ENCODE data around the gene DPH3.

The DPH3 gene

GRCh38 chr3:16265455-16265786 is 678 bp upstream of the DPH3 start:
- no peak for TF ChIP-seq POLR2AphosphoS5 (IDR thresholded peaks at IDR 0.05; ENCODE audit: low read depth, low read length)
- no peak for TF ChIP-seq REST (IDR thresholded peaks at IDR 0.05; ENCODE audit: insufficient read depth in 1 of 2, low read depth in 2 of 2, low read length in 2 of 2)
- TF ChIP-seq FOXP2 (optimal IDR thresholded peaks at IDR 0.05; ENCODE audit: borderline replicate concordance, extremely low read depth, extremely low read length, insufficient read depth), result no peak
- no peak for TF ChIP-seq TAF1 (IDR thresholded peaks at IDR 0.05; ENCODE audit: borderline replicate concordance, insufficient read depth, low read length)
- no peak for TF ChIP-seq SIN3A (IDR thresholded peaks at IDR 0.05; ENCODE audit: borderline replicate concordance, insufficient read depth, low read length)

GRCh38 chr3:16264174-16264707 is 502 bp downstream of the DPH3 start:
- TF ChIP-seq FOXP2 (optimal IDR thresholded peaks at IDR 0.05; ENCODE audit: borderline replicate concordance, extremely low read depth, extremely low read length, insufficient read depth), result no peak
- no peak for TF ChIP-seq POLR2AphosphoS5 (IDR thresholded peaks at IDR 0.05; ENCODE audit: low read depth, low read length)
- TF ChIP-seq TAF1 (IDR thresholded peaks at IDR 0.05; ENCODE audit: borderline replicate concordance, insufficient read depth, low read length), result no peak
- no peak for TF ChIP-seq REST (IDR thresholded peaks at IDR 0.05; ENCODE audit: insufficient read depth in 1 of 2, low read depth in 2 of 2, low read length in 2 of 2)
- no peak for TF ChIP-seq SIN3A (IDR thresholded peaks at IDR 0.05; ENCODE audit: borderline replicate concordance, insufficient read depth, low read length)

- TF ChIP-seq FOXP2 (optimal IDR thresholded peaks at IDR 0.05; ENCODE audit: borderline replicate concordance, extremely low read depth, extremely low read length, insufficient read depth), result no peak
- TF ChIP-seq TAF1 (IDR thresholded peaks at IDR 0.05; ENCODE audit: borderline replicate concordance, insufficient read depth, low read length), result no peak
- no peak for TF ChIP-seq POLR2AphosphoS5 (IDR thresholded peaks at IDR 0.05; ENCODE audit: low read depth, low read length)
- no peak for TF ChIP-seq SIN3A (IDR thresholded peaks at IDR 0.05; ENCODE audit: borderline replicate concordance, insufficient read depth, low read length)
- TF ChIP-seq REST (IDR thresholded peaks at IDR 0.05; ENCODE audit: insufficient read depth in 1 of 2, low read depth in 2 of 2, low read length in 2 of 2), result no peak
Observed at GRCh38 chr3:16262174-16262573, 2.6 kb downstream of the DPH3 start.

- no peak for TF ChIP-seq REST (IDR thresholded peaks at IDR 0.05; ENCODE audit: insufficient read depth in 1 of 2, low read depth in 2 of 2, low read length in 2 of 2)
- TF ChIP-seq TAF1 (IDR thresholded peaks at IDR 0.05; ENCODE audit: borderline replicate concordance, insufficient read depth, low read length), result no peak
- no peak for TF ChIP-seq FOXP2 (optimal IDR thresholded peaks at IDR 0.05; ENCODE audit: borderline replicate concordance, extremely low read depth, extremely low read length, insufficient read depth)
- no peak for TF ChIP-seq SIN3A (IDR thresholded peaks at IDR 0.05; ENCODE audit: borderline replicate concordance, insufficient read depth, low read length)
- no peak for TF ChIP-seq POLR2AphosphoS5 (IDR thresholded peaks at IDR 0.05; ENCODE audit: low read depth, low read length)
Observed at GRCh38 chr3:16260046-16260445, 4.7 kb downstream of the DPH3 start.

- no peak for TF ChIP-seq REST (IDR thresholded peaks at IDR 0.05; ENCODE audit: insufficient read depth in 1 of 2, low read depth in 2 of 2, low read length in 2 of 2)
- no peak for TF ChIP-seq FOXP2 (optimal IDR thresholded peaks at IDR 0.05; ENCODE audit: borderline replicate concordance, extremely low read depth, extremely low read length, insufficient read depth)
- no peak for TF ChIP-seq POLR2AphosphoS5 (IDR thresholded peaks at IDR 0.05; ENCODE audit: low read depth, low read length)
- TF ChIP-seq TAF1 (IDR thresholded peaks at IDR 0.05; ENCODE audit: borderline replicate concordance, insufficient read depth, low read length), result no peak
- TF ChIP-seq SIN3A (IDR thresholded peaks at IDR 0.05; ENCODE audit: borderline replicate concordance, insufficient read depth, low read length), result no peak
Observed at GRCh38 chr3:16258866-16259265, 5.9 kb downstream of the DPH3 start.
